NCI-H345 treated with DMSO at 0.1 percent for 48 hours (cell line): ENCODE results near the gene CLCN2.

Experiments
- DNase-seq: peaks from one replicate; lab custom pipeline; 2025; ENCODE audit not compliant: unreplicated experiment; lab: John Stamatoyannopoulos, UW

The CLCN2 gene

GRCh38 chr3:184300378-184300720, 61.1 kb downstream of the CLCN2 start:
- DNase-seq = no peak

- DNase-seq = no peak
Measured at GRCh38 chr3:184299488-184300377, 61.7 kb downstream of the CLCN2 start.

GRCh38 chr3:184298759-184299487, 62.5 kb downstream of the CLCN2 start, which contains the start of gene PSMD2:
TSS of gene PSMD2 (plus strand) at chr3:184299241. CDS start at chr3:184299267, 26 bp downstream.
- peak; percentile 96 for DNase-seq

- no peak for DNase-seq
Measured at GRCh38 chr3:184296616-184297015, 64.8 kb downstream of the CLCN2 start.
